Peyer's patch (tissue), 4 donors: ENCODE results near the gene LIN37. TPM values are rescaled to one million over a fixed set of nuclear protein-coding genes. Genes with fewer than 3 reads are reported as not detected.

Experiments
- DNase-seq, 3 donors: peaks; one replicate each; pipeline ENCODE4 v3.0.0-alpha.2; 2017 to 2019
- H3K27ac ChIP-seq, 4 donors: fragments of 200-600 bp; sonication (generic); one replicate each; pipeline ENCODE4 v1.5.1; 2016 to 2019
- H3K27me3 ChIP-seq, 2 donors: fragments of 200-600 bp; sonication (generic); one replicate each; pipeline ENCODE4 v1.5.1; 2019
- H3K36me3 ChIP-seq, 3 donors: fragments of 200-600 bp; sonication (generic); one replicate each; pipeline ENCODE4 v1.5.1; 2016 to 2019
- H3K4me1 ChIP-seq, 4 donors: fragments of 200-600 bp; sonication (generic); one replicate each; pipeline ENCODE4 v1.5.1; 2016 to 2019
- H3K4me3 ChIP-seq, 4 donors: fragments of 200-600 bp; sonication (generic); 1 replicate in 3 of 4; 2 replicates in 1 of 4; pipeline ENCODE4 v1.5.1; 2016 to 2019; ENCODE audit warnings: mild to moderate bottlenecking in 1 of 4
- H3K9me3 ChIP-seq, 4 donors: fragments of 200-600 bp; sonication (generic); one replicate each; pipeline ENCODE4 v1.5.1; 2016 to 2019; ENCODE audit warnings: mild to moderate bottlenecking in 1 of 4
- POLR2A ChIP-seq, 2 donors: fragments of 450-650 bp; IDR thresholded peaks; one replicate each; pipeline ENCODE4 v1.5.1; 2017; ENCODE audit warnings: antibody characterized with exemption in 2 of 2, mild to moderate bottlenecking in 2 of 2, moderate library complexity in 2 of 2
- total RNA-seq, 4 donors: library from RNA; depleted of rRNA; stranded (reverse); fragments of >200 nt; gene quantifications; one replicate each; pipeline ENCODE4 v1.1.0, GENCODE V29; 2016
- TF ChIP-seq, protein P1 (sequence below), 6 experiments: fragments of 450-650 bp in 4 of 6; fragments of 200-600 bp in 2 of 6; sonication (generic) in 1 of 6; IDR thresholded peaks; one replicate each; pipeline ENCODE4 v1.5.1; 2017 to 2019; ENCODE audit warnings: antibody characterized with exemption in 6 of 6, mild to moderate bottlenecking in 3 of 6, moderate library complexity in 1 of 6

LIN37 gene
- total RNA-seq, 4 donors from 2014 or later = 11.6 to 30.5 (median 20.2) TPM

DNA sequence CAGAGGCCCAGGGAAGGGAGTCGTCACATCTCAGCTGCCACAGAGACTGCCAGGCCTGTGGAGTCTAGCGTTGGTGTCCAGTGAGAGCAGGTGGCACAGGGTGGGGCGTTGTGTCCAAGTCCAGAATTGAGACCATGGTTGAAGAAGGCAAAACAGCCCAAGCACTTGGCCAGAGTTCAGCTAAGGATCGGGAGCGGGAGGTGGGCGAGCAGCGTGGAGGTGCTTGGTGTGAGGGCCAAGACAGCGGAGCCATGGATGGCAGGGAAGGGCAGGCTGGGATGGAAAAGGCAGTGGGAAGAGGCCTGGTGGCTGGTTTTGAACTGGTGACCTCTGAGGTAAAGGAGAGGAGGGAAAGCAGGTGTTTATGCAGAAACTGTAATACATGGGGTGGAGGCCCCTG lies 14.1 kb upstream of the LIN37 start:
- Histone ChIP-seq H3K27ac (no peak overlapping the region), H3K4me3 (no peak overlapping the region), H3K9me3 (no peaks in the 10 kb centered on the region), H3K4me1 (peaks cover 0 to 3% (median under 1%) of the 10 kb centered on the region in 4 donors), H3K27me3 (no peaks in the 10 kb centered on the region), H3K36me3 (peaks cover 0 to 97% (median 0%) of the 10 kb centered on the region in 3 donors)
- DNase-seq = no peak
- no peak for TF ChIP-seq POLR2A (IDR thresholded peaks at IDR 0.05)
- TF ChIP-seq, protein P1, sequence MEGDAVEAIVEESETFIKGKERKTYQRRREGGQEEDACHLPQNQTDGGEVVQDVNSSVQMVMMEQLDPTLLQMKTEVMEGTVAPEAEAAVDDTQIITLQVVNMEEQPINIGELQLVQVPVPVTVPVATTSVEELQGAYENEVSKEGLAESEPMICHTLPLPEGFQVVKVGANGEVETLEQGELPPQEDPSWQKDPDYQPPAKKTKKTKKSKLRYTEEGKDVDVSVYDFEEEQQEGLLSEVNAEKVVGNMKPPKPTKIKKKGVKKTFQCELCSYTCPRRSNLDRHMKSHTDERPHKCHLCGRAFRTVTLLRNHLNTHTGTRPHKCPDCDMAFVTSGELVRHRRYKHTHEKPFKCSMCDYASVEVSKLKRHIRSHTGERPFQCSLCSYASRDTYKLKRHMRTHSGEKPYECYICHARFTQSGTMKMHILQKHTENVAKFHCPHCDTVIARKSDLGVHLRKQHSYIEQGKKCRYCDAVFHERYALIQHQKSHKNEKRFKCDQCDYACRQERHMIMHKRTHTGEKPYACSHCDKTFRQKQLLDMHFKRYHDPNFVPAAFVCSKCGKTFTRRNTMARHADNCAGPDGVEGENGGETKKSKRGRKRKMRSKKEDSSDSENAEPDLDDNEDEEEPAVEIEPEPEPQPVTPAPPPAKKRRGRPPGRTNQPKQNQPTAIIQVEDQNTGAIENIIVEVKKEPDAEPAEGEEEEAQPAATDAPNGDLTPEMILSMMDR (IDR thresholded peaks at IDR 0.05) = no peak

DNA sequence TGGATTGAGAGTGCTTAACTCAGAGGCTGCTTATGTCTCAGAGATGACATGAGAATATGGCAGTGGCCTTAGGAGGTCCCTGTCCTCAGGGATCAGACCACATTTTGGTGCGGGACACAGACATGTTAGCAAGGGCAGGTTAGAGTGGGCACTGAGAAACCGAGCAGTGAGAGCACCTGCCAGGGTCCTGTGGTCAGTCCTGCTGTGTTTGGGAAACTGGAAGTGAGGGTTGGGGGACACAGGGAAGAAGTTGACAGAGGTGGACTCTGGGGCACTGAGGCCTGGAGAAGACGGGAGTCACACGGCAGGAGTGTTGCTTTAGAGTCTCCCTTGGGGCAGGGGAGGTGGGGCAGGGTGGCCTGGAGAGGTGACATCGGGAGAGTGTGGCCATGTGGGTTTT lies 13.5 kb upstream of the LIN37 start:
- Histone ChIP-seq H3K9me3 (no peaks in the 10 kb centered on the region), H3K4me1 (peaks cover 0 to 8% (median 5%) of the 10 kb centered on the region in 4 donors), H3K36me3 (peaks cover 0 to 92% (median 0%) of the 10 kb centered on the region in 3 donors), H3K27me3 (no peaks in the 10 kb centered on the region), H3K4me3 (no peak overlapping the region), H3K27ac (no peak overlapping the region)
- no peak for DNase-seq
- TF ChIP-seq POLR2A (IDR thresholded peaks at IDR 0.05) = no peak

DNA sequence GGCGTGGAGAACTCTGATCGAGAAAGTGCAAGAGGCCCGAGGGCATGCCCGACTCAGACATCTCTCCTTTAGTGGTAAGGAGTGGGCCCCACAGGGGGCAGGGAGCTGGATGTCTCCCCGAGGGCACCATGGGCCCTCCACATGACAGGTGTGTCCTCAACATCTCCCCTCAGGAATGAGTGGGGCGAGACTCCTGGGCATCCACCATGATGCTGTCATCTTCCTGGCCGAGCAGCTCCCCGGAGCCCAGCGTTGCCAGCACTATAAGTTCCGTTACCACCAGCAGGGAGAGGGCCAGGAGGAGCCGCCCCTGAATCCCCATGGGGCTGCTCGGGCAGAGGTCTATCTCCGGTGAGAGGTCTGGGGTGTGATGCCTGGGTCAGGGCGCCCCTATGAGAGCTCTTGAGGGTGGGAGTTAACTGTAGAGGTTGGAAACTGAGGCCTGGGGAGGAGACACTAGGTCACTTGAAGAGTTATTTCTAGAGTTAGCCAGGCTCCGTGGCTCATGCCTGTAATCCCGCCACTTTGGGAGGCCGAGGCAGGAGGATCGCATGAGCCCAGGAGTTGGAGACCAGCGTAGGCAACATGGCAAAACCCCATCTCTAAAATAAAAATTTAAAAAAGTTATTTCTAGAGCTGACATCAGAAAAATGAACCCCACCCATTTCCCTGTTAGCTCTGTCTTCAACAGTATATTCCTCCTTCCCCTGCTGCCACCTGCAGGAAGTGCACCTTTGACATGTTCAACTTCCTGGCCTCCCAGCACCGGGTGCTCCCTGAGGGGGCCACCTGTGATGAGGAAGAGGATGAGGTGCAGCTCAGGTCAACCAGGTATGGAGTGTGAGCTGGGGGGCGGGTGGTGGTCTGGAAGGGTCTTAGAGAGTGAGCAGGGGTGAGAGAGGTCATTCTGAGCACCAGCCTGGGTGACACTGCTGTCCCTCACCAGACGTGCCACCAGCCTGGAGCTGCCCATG lies 11.2 kb upstream of the LIN37 start:
- Histone ChIP-seq H3K4me3 (no peak overlapping the region), H3K27ac (no peak overlapping the region), H3K9me3 (no peaks in the 10 kb centered on the region), H3K4me1 (peaks cover 0 to 11% (median 6%) of the 10 kb centered on the region in 4 donors), H3K36me3 (peaks cover 0 to 69% (median 0%) of the 10 kb centered on the region in 3 donors), H3K27me3 (no peaks in the 10 kb centered on the region)
- TF ChIP-seq POLR2A (IDR thresholded peaks at IDR 0.05) = no peak
- TF ChIP-seq, protein P1 (IDR thresholded peaks at IDR 0.05) = peak in 2 of 6 experiments; percentile 21 to 32
- peak in 1 of 3 donors; percentile 38 for DNase-seq

DNA sequence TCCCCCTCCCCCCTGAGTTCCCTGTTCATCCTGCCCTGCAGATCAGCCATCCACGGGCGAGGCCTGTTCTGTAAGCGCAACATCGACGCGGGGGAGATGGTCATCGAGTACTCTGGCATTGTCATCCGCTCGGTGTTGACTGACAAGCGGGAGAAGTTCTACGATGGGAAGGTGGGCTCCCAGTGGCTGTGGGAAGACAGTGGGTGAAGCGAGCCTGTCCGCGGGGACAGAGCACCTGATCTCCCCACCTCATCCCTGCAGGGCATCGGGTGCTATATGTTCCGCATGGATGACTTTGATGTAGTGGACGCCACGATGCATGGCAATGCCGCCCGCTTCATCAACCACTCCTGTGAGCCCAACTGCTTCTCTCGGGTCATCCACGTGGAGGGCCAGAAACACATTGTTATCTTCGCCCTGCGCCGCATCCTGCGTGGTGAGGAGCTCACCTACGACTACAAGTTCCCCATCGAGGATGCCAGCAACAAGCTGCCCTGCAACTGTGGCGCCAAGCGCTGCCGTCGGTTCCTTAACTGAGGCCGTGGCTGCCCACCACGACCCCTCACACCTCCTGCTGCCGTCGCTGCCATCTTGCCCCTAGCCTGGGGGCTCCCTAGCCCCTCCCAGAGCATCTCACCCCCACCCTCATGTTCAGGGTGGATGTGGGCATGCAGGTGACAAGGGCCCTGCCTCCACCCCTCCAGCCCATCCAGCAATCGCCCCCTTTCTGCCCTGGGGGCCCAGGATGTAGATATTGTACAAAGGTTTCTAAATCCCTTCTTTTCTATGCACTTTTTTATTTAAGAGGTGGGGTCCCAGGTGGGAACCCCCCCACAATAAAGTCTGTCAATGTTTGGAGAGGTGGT lies 10.1 kb upstream of the LIN37 start:
- Histone ChIP-seq H3K9me3 (no peaks in the 10 kb centered on the region), H3K4me3 (no peak overlapping the region), H3K27ac (no peak overlapping the region), H3K4me1 (peaks cover 0 to 19% (median 6%) of the 10 kb centered on the region in 4 donors), H3K27me3 (no peaks in the 10 kb centered on the region), H3K36me3 (peaks cover 0 to 64% (median 0%) of the 10 kb centered on the region in 3 donors)
- TF ChIP-seq, protein P1 (IDR thresholded peaks at IDR 0.05) = no peak
- DNase-seq = no peak

DNA sequence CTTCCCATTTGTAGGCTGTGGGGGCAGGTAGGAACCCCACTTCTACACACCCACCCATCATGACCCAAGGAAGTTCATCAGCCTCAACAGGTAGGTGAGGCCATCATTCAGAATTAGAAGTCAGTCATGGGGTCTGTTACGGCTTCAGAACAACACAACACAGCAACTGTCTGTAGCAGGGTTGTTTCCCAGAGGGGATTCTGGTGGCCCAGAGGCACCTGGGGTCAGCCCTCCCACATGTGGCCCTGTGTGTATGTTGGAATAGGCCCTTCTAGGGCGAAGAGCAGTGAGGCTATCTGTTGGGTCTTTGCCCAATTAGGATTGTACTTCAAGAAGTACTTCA lies 9.5 kb upstream of the LIN37 start:
- Histone ChIP-seq H3K9me3 (no peaks in the 10 kb centered on the region), H3K4me3 (no peak overlapping the region), H3K36me3 (peaks cover 0 to 58% (median 0%) of the 10 kb centered on the region in 3 donors), H3K27me3 (no peaks in the 10 kb centered on the region), H3K27ac (no peak overlapping the region), H3K4me1 (peaks cover 0 to 21% (median 7%) of the 10 kb centered on the region in 4 donors)
- DNase-seq = no peak
- TF ChIP-seq POLR2A (IDR thresholded peaks at IDR 0.05) = no peak
- TF ChIP-seq, protein P1 (IDR thresholded peaks at IDR 0.05) = no peak
